PC-9 (cell line): ENCODE data around the gene GPR137B. TPM values are rescaled to one million over a fixed set of nuclear protein-coding genes. Genes with fewer than 3 reads are reported as not detected.

Source experiments
- BruUV-seq: library from RNA; stranded (reverse); fragments of 400-500 nt; replicated peaks from 2 replicates; lab custom pipeline; 2021; lab: Mats Ljungman, UMichigan
- CTCF ChIA-PET: fragments of 300-600 bp; sonication (Branson Sonifier 250); formaldehyde crosslinking; loops from one replicate; lab custom pipeline; 2022; ENCODE audit warnings: antibody characterized with exemption; lab: Charles Lee
- POLR2A ChIA-PET: fragments of 300-600 bp; sonication (Branson Sonifier 250); formaldehyde crosslinking; loops from one replicate; lab custom pipeline; 2022; ENCODE audit warnings: antibody characterized with exemption; ENCODE audit not compliant: unreplicated experiment; lab: Charles Lee
- DNase-seq, 2 experiments: peaks; one replicate each; pipeline versions ENCODE4 v3.0.0 to v3.0.0-alpha.2; 2015 to 2022; ENCODE audit warnings: mixed read lengths in 1 of 2
- H2AFZ ChIP-seq: fragments of 200-600 bp; sonication (generic); 2 replicates; pipeline ENCODE4 v1.8.1; 2017; ENCODE audit warnings: antibody characterized with exemption
- H3F3A ChIP-seq: fragments of 200-600 bp; sonication (generic); 2 replicates; pipeline ENCODE4 v1.8.1; 2017; ENCODE audit warnings: antibody characterized with exemption, mild to moderate bottlenecking, low read depth; ENCODE audit not compliant: insufficient read depth
- H3K27ac ChIP-seq: fragments of 200-600 bp; sonication (generic); 2 replicates; pipeline ENCODE4 v1.6.1; 2016; ENCODE audit warnings: mixed run types
- H3K27me3 ChIP-seq: fragments of 200-600 bp; sonication (generic); 2 replicates; pipeline ENCODE4 v1.6.1; 2016; ENCODE audit warnings: low read depth, mixed run types; ENCODE audit not compliant: insufficient read depth
- H3K36me3 ChIP-seq: fragments of 200-600 bp; sonication (generic); 2 replicates; pipeline ENCODE4 v1.6.1; 2016; ENCODE audit warnings: low read depth, mixed run types
- H3K4me1 ChIP-seq: fragments of 200-600 bp; sonication (generic); replicated peaks from 2 replicates; pipeline ENCODE4 v1.6.1; 2016; ENCODE audit warnings: mixed run types; ENCODE audit not compliant: insufficient read depth
- H3K4me2 ChIP-seq: fragments of 200-600 bp; sonication (generic); 2 replicates; pipeline ENCODE4 v1.6.1; 2017; ENCODE audit warnings: mixed run types
- H3K4me3 ChIP-seq: fragments of 200-600 bp; sonication (generic); 2 replicates; pipeline ENCODE4 v1.6.1; 2016; ENCODE audit warnings: mixed run types
- H3K79me2 ChIP-seq: fragments of 200-600 bp; sonication (generic); 2 replicates; pipeline ENCODE4 v1.6.1; 2017; ENCODE audit warnings: low read depth, mixed run types
- H3K9me2 ChIP-seq: fragments of 200-600 bp; sonication (generic); 2 replicates; pipeline ENCODE4 v1.8.1; 2017; ENCODE audit warnings: mild to moderate bottlenecking; ENCODE audit not compliant: insufficient read depth
- H3K9me3 ChIP-seq: fragments of 200-600 bp; sonication (generic); 2 replicates; pipeline ENCODE4 v1.8.1; 2016; ENCODE audit warnings: low read depth; ENCODE audit not compliant: insufficient read depth
- H4K20me1 ChIP-seq: fragments of 200-600 bp; sonication (generic); 2 replicates; pipeline ENCODE4 v1.8.1; 2017; ENCODE audit not compliant: insufficient read depth
- EZH2 ChIP-seq: fragments of 200-600 bp; sonication (generic); IDR thresholded peaks from 2 replicates; pipeline ENCODE4 v1.8.0; 2017; ENCODE audit warnings: antibody characterized with exemption, low read depth
- intact Hi-C: fragments of 100-400 bp; cut with micrococcal nuclease; formaldehyde crosslinking; loops from one replicate; pipeline ENCODE4 v1.10.0; 2022; ENCODE audit not compliant: unreplicated experiment
- total RNA-seq: library from RNA; stranded (reverse); gene quantifications from 2 replicates; pipeline ENCODE4 v1.2.3, GENCODE V29; 2021
- TF ChIP-seq, protein P1 (sequence below): fragments of 200-600 bp; sonication (generic); conservative IDR thresholded peaks from 2 replicates; pipeline ENCODE4 v1.6.1; 2017; ENCODE audit warnings: mixed run types, antibody characterized with exemption, mild to moderate bottlenecking, moderate library complexity

Gene GPR137B
- total RNA-seq, 1 experiment from 2014 or later: not detected

DNA sequence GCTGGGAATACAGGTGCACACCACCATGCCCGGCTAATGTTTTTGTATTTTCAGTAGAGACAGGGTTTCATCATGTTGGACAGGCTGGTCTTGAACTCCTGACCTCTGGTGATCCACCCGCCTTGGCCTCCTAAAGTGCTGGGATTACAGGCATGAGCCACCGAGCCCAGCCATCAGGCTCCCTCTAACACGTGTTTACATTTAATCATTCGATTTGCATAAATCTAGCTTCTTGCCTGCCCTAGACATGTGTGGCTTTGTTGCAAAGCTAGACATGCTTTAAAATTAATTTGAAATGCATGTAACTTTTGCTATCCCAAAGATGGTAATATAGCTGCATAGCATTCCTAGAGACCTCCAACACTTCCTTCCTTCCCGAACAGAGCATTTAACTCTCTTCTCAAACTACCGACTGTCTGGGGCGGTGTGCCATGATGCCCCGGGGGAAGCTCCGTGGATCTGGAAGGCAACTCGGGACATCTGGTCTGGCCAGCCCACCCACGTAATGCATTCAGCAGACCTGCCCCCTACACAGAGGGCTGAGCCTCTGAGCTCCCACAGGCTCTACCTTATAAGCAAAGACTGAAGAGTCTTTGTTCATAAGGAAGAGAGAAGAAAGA lies 42.9 kb upstream of the GPR137B start:
- no peaks in the 10 kb centered on the region for H3K9me2 ChIP-seq
- peaks cover 42% of the 10 kb centered on the region for H3F3A ChIP-seq
- no peak for DNase-seq
- H3K79me2 ChIP-seq: no peaks in the 10 kb centered on the region
- H3K4me2 ChIP-seq: no peak overlapping the region
- no peak overlapping the region for H3K4me3 ChIP-seq
- TF ChIP-seq, protein P1, sequence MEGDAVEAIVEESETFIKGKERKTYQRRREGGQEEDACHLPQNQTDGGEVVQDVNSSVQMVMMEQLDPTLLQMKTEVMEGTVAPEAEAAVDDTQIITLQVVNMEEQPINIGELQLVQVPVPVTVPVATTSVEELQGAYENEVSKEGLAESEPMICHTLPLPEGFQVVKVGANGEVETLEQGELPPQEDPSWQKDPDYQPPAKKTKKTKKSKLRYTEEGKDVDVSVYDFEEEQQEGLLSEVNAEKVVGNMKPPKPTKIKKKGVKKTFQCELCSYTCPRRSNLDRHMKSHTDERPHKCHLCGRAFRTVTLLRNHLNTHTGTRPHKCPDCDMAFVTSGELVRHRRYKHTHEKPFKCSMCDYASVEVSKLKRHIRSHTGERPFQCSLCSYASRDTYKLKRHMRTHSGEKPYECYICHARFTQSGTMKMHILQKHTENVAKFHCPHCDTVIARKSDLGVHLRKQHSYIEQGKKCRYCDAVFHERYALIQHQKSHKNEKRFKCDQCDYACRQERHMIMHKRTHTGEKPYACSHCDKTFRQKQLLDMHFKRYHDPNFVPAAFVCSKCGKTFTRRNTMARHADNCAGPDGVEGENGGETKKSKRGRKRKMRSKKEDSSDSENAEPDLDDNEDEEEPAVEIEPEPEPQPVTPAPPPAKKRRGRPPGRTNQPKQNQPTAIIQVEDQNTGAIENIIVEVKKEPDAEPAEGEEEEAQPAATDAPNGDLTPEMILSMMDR: no peak
- no peak for TF ChIP-seq EZH2
- POLR2A ChIA-PET: no interaction called here
- no TSS peak for BruUV-seq
- no peaks in the 10 kb centered on the region for H3K4me1 ChIP-seq
- CTCF ChIA-PET: no interaction called here
- intact Hi-C loops: no loop called here
- H3K36me3 ChIP-seq: no peaks in the 10 kb centered on the region
- no peaks in the 10 kb centered on the region for H4K20me1 ChIP-seq
- no peak overlapping the region for H3K27ac ChIP-seq
- no peaks in the 10 kb centered on the region for H3K27me3 ChIP-seq
- H3K9me3 ChIP-seq: peaks cover 20% of the 10 kb centered on the region
- H2AFZ ChIP-seq: no peak overlapping the region

DNA sequence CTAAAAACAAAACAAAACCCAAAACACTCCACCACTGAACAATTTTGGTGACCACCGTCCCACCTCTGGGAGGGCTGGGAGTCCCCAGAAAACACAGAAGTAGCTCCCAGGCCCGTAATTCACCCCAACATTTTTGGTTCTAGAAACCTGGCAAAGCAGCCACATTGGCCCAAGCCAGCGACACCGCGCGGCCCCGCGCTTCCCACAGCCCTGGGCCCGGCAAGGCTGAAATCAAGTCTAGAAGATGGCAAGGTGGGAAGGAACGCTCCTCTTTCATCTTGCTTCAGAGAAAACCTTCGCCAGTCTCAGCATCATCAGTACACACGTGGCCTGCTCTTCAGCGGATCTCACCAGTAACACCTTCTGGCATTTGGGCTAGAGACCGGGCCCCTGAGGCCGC lies 41.5 kb upstream of the GPR137B start:
- Histone ChIP-seq H3K79me2 (no peaks in the 10 kb centered on the region), H3K9me2 (no peaks in the 10 kb centered on the region), H3K4me1 (no peaks in the 10 kb centered on the region), H3F3A (peaks cover 33% of the 10 kb centered on the region), H3K27ac (no peak overlapping the region), H2AFZ (no peak overlapping the region), H3K27me3 (no peaks in the 10 kb centered on the region), H3K4me2 (no peak overlapping the region), H4K20me1 (no peaks in the 10 kb centered on the region), H3K4me3 (no peak overlapping the region), H3K9me3 (peaks cover 18% of the 10 kb centered on the region), H3K36me3 (no peaks in the 10 kb centered on the region)
- POLR2A ChIA-PET: no interaction called here
- CTCF ChIA-PET: no interaction called here
- DNase-seq: no peak
- no TSS peak for BruUV-seq
- intact Hi-C loops: loop anchor here (10.0 kb wide), 1 partner anchor 596 kb away; the partner anchor contains the start of gene B3GALNT2
- no peak for TF ChIP-seq EZH2
- TF ChIP-seq, protein P1: no peak

DNA sequence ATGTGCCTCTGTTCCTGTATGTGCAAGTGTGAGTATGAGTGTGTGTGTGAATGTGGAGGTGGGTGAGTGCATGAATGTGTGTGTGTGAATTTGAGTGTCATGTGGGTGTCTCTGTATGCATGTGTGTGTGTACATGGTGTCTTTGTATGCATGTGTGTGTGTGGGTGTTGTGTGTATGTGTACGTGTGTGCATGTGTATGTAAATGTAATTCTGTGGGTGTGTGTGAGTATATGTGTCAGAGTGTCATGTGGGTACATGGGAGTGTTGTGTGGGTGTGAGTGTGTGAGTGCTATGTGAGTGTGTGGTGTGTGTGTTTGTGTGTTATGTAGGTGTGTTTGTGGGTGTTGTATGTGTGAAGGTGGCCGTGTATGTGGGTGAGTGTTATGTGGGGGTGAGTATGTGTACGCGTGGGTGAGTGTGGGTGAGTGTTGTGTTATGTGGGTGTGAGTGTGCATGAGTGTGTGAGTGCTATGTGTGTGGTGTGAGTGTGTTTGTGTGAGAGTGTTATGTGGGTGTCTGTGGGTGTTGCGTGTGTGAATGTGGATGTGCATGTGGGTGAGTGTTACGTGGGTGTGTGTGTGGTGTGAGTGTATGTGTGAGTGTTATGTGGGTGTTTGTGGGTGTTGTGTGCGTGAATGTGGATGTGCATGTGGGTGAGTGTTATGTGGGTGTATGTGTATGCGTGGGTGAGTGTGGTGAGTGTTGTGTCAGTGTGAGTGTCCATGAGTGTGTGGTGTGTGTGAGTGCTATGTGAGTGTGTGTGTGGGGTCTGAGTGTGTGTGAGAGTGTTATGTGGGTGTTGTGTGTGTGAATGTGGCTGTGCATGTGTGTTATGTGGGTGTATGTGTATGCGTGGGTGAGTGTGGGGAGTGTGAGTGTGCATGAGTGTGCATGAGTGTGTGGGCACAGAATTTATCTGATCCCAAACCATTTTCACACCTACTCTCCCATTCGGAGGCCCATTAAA lies 40.8 kb upstream of the GPR137B start:
- Histone ChIP-seq H3K79me2 (no peaks in the 10 kb centered on the region), H3K4me3 (no peak overlapping the region), H2AFZ (no peak overlapping the region), H3K4me1 (no peaks in the 10 kb centered on the region), H3K27me3 (no peaks in the 10 kb centered on the region), H3F3A (peaks cover 26% of the 10 kb centered on the region), H4K20me1 (no peaks in the 10 kb centered on the region), H3K9me2 (no peaks in the 10 kb centered on the region), H3K9me3 (peaks cover 11% of the 10 kb centered on the region), H3K27ac (no peak overlapping the region), H3K36me3 (no peaks in the 10 kb centered on the region), H3K4me2 (no peak overlapping the region)
- TF ChIP-seq, protein P1: no peak
- TF ChIP-seq EZH2: no peak
- no TSS peak for BruUV-seq
- ChIA-PET POLR2A (no interaction called here), CTCF (no interaction called here)
- intact Hi-C loops: loop anchor here (2.0 to 10.0 kb wide), 2 partner anchors 597 to 1285 kb away; partner anchors contain the start of gene B3GALNT2
- DNase-seq: no peak
